AG04449 (cell line): ENCODE results near the gene IL13RA1.

Experiments
- CTCF ChIA-PET: fragments of 350-600 bp; formaldehyde crosslinking; extraction: SDS; loops from one replicate; lab custom pipeline; 2021; ENCODE audit warnings: antibody characterized with exemption; lab: Yijun Ruan, JAX
- POLR2A ChIA-PET: fragments of 400-600, 350-600 bp; formaldehyde crosslinking; extraction: SDS; loops from one replicate; lab custom pipeline; 2020; ENCODE audit warnings: antibody characterized with exemption, inconsistent platforms; lab: Yijun Ruan, JAX
- DNase-seq: peaks from one replicate; pipeline ENCODE4 v3.0.0-alpha.2; 2010; ENCODE audit warnings: low read depth, low spot score
- H3K4me3 ChIP-seq: 2 replicates; pipeline ENCODE4 v1.5.1; 2011; ENCODE audit warnings: low read depth, mild to moderate bottlenecking, control low read depth, low read length
- CTCF ChIP-seq: IDR thresholded peaks from one replicate; pipeline ENCODE4 v1.5.1; 2011; ENCODE audit warnings: mild to moderate bottlenecking, moderate library complexity, low read length, control low read depth, inconsistent platforms; ENCODE audit not compliant: insufficient read depth; ENCODE audit errors: missing control alignments

Gene IL13RA1

DNA sequence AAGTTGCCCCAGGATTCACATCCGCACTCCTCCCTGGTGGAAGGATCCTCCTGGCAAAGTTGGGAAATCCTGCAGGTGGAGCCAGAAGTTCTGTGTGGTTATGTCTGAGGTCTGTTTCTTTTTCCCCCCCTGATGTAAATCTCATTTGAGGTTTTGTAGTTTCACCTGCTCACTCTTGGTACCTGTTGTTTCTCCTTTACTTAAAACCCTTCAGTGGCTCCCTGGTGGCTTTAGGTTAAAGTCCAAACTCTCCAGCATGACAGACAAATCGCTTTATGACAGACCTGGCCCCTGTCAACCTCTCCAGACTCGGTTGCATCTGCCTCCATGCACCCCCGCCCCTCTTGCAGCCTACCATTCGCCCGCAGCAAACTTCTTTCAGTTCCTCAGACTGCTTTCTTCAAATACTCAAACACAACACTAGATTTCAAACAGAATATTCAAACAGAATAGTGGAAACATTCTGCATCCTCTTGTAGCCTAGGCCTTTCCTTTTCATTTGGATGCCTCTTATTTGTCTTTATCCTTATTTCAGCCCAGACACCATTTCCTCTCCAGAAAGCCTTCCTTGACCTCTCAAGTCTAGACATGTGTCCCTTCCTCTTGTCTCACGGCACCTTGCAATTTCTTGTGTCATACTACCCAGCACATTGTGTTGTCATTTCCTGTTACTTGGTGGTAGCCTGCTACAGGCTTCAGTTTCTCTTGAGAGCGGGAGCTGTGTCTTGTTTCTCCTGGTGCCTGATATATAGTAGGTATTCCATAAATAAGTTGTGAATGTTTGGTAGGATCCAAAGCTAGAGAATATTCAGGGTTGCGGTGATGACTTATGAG, 24.8 kb downstream of the IL13RA1 start:
- POLR2A ChIA-PET = no interaction called here
- no peak for DNase-seq
- H3K4me3 ChIP-seq = no peak overlapping the region
- TF ChIP-seq CTCF = no peak
- CTCF ChIA-PET = no interaction called here

- H3K4me3 ChIP-seq = no peak overlapping the region
- ChIA-PET CTCF (interaction anchor here (0.6 kb wide), 1 partner anchor 25 kb away, joined by 4 read pairs; no protein-coding TSS in a partner anchor), POLR2A (no interaction called here)
- no peak for TF ChIP-seq CTCF
- no peak for DNase-seq
Observed at GRCh38 chrX:118755633-118756032, 28.2 kb downstream of the IL13RA1 start.

- no peak for DNase-seq
- TF ChIP-seq CTCF = no peak
- no peak overlapping the region for H3K4me3 ChIP-seq
- ChIA-PET CTCF (no interaction called here), POLR2A (no interaction called here)
Observed at GRCh38 chrX:118756101-118756500, 28.7 kb downstream of the IL13RA1 start.

GRCh38 chrX:118758511-118758910, 31.1 kb downstream of the IL13RA1 start:
- TF ChIP-seq CTCF = no peak
- CTCF ChIA-PET = interaction anchor here (1.3 kb wide), 1 partner anchor 49 kb away, joined by 4 read pairs; no protein-coding TSS in a partner anchor
- POLR2A ChIA-PET = no interaction called here

GRCh38 chrX:118760025-118760424, 32.6 kb downstream of the IL13RA1 start:
- no peak overlapping the region for H3K4me3 ChIP-seq
- no peak for DNase-seq
- no peak for TF ChIP-seq CTCF
- ChIA-PET CTCF (no interaction called here), POLR2A (no interaction called here)

More at GRCh38 chrX:118758511-118758910, 31.1 kb downstream of the IL13RA1 start:
- no peak overlapping the region for H3K4me3 ChIP-seq
- no peak for DNase-seq

- no peak for DNase-seq
- ChIA-PET POLR2A (no interaction called here), CTCF (interaction anchor here (1.1 to 1.3 kb wide), 2 partner anchors 41 to 118 kb away, joined by 3 read pairs; no protein-coding TSS in a partner anchor)
Observed at GRCh38 chrX:118761939-118762707, 34.7 kb downstream of the IL13RA1 start.

More at GRCh38 chrX:118761939-118762707, 34.7 kb downstream of the IL13RA1 start:
- no peak overlapping the region for H3K4me3 ChIP-seq
- no peak for TF ChIP-seq CTCF
